Daoy (cell line): ENCODE data around the gene NUP50. TPM values are rescaled to one million over a fixed set of nuclear protein-coding genes. Genes with fewer than 3 reads are reported as not detected.

Source experiments
- DNase-seq: peaks from one replicate; pipeline ENCODE4 v3.0.0-alpha.2; 2015; ENCODE audit warnings: low read depth
- total RNA-seq: library from RNA; depleted of rRNA; stranded (reverse); fragments of >200 nt; shearing (Covaris generic); gene quantifications from 2 replicates; pipeline ENCODE4 v1.2.3, GENCODE V29; 2014; rRNA removed

Gene NUP50
- 67.8 and 82.6 TPM in 2 replicates for total RNA-seq

- peak; percentile 97 for DNase-seq
Measured at GRCh38 chr22:45163451-45164269, at the start of gene NUP50. Gene NUP50 (plus strand): TSS chr22:45163925. CDS start chr22:45168178, 4,253 bp downstream.

GRCh38 chr22:45120440-45120839, 43.3 kb upstream of the NUP50 start:
- no peak for DNase-seq

GRCh38 chr22:45120931-45121330, 42.8 kb upstream of the NUP50 start:
- DNase-seq: peak; percentile 17

- DNase-seq: no peak
Measured at GRCh38 chr22:45124176-45124847, 39.4 kb upstream of the NUP50 start.

- DNase-seq: no peak
Measured at GRCh38 chr22:45125188-45125587, 38.5 kb upstream of the NUP50 start.

GRCh38 chr22:45127866-45128265, 35.9 kb upstream of the NUP50 start:
- peak; percentile 51 for DNase-seq

- no peak for DNase-seq
Measured at GRCh38 chr22:45129703-45130524, 33.8 kb upstream of the NUP50 start.

- no peak for DNase-seq
Measured at GRCh38 chr22:45130891-45131290, 32.8 kb upstream of the NUP50 start.

- DNase-seq: no peak
Measured at GRCh38 chr22:45131749-45132148, 32.0 kb upstream of the NUP50 start.

GRCh38 chr22:45134313-45134712, 29.4 kb upstream of the NUP50 start:
- DNase-seq: no peak

- no peak for DNase-seq
Measured at GRCh38 chr22:45136594-45136993, 27.1 kb upstream of the NUP50 start.

- no peak for DNase-seq
Measured at GRCh38 chr22:45139693-45140092, 24.0 kb upstream of the NUP50 start.

GRCh38 chr22:45142376-45142775, 21.3 kb upstream of the NUP50 start:
- DNase-seq: no peak

- DNase-seq: no peak
Measured at GRCh38 chr22:45144916-45145315, 18.8 kb upstream of the NUP50 start.

- no peak for DNase-seq
Measured at GRCh38 chr22:45149671-45150070, 14.1 kb upstream of the NUP50 start.

GRCh38 chr22:45150139-45150538, 13.6 kb upstream of the NUP50 start:
- DNase-seq: no peak

GRCh38 chr22:45151503-45151902, 12.2 kb upstream of the NUP50 start:
- no peak for DNase-seq

GRCh38 chr22:45154383-45154782, 9.3 kb upstream of the NUP50 start:
- peak; percentile 19 for DNase-seq

GRCh38 chr22:45155050-45155840, 8.5 kb upstream of the NUP50 start:
- no peak for DNase-seq

- no peak for DNase-seq
Measured at GRCh38 chr22:45157907-45158306, 5.8 kb upstream of the NUP50 start.
